Gastrocnemius medialis (tissue), 4 donors: Measurements from ENCODE around the gene WDR76.
A peak's percentile ranks its signal among the peaks of the same experiment; 100 is the strongest.

Source experiments
- CTCF ChIP-seq, 5 experiments: fragments of 450-650 bp in 3 of 5; fragments of 200-600 bp in 2 of 5; sonication (generic) in 2 of 5; IDR thresholded peaks in 4 of 5; conservative IDR thresholded peaks in 1 of 5; 1 replicate in 4 of 5; 2 replicates in 1 of 5; pipeline ENCODE4 v1.5.1; 2016 to 2019; ENCODE audit warnings: antibody characterized with exemption in 5 of 5, mild to moderate bottlenecking in 3 of 5, moderate library complexity in 3 of 5
- POLR2A ChIP-seq, 2 donors: fragments of 450-650 bp; IDR thresholded peaks; one replicate each; pipeline ENCODE4 v1.6.1; 2017; ENCODE audit warnings: antibody characterized with exemption in 2 of 2, mild to moderate bottlenecking in 2 of 2, moderate library complexity in 2 of 2

GRCh38 chr15:43777267-43777914, 49.4 kb upstream of the WDR76 start:
- TF ChIP-seq POLR2A (IDR thresholded peaks at IDR 0.05) (peak in 1 of 2 donors; percentile 26), CTCF (IDR thresholded peaks at IDR 0.05 in 4 of 5, conservative IDR thresholded peaks at IDR 0.05 in 1 of 5) (peak; percentile 62 to 84 (median 66))
